Stomach (tissue), 4 donors: ENCODE data around the gene RBBP8NL.

Experiments
- CTCF ChIP-seq, 7 experiments: fragments of 450-650 bp in 4 of 7; fragments of 200-600 bp in 3 of 7; sonication (generic) in 3 of 7; IDR thresholded peaks; one replicate each; pipeline ENCODE4 v1.5.1; 2016 to 2019; ENCODE audit warnings: antibody characterized with exemption in 7 of 7, control low read depth in 2 of 7, mild to moderate bottlenecking in 1 of 7
- POLR2A ChIP-seq, 4 donors: fragments of 450-650 bp; IDR thresholded peaks; one replicate each; pipeline ENCODE4 v1.6.1; 2016; ENCODE audit warnings: antibody characterized with exemption in 4 of 4, control low read depth in 2 of 4, mild to moderate bottlenecking in 1 of 4, moderate library complexity in 1 of 4

GRCh38 chr20:62387933-62388635, 39.3 kb downstream of the RBBP8NL start:
- TF ChIP-seq CTCF (IDR thresholded peaks at IDR 0.05): no peak
- no peak for TF ChIP-seq POLR2A (IDR thresholded peaks at IDR 0.05)
